Measurements from ENCODE around the gene FAM131A.

FAM131A gene

DNA sequence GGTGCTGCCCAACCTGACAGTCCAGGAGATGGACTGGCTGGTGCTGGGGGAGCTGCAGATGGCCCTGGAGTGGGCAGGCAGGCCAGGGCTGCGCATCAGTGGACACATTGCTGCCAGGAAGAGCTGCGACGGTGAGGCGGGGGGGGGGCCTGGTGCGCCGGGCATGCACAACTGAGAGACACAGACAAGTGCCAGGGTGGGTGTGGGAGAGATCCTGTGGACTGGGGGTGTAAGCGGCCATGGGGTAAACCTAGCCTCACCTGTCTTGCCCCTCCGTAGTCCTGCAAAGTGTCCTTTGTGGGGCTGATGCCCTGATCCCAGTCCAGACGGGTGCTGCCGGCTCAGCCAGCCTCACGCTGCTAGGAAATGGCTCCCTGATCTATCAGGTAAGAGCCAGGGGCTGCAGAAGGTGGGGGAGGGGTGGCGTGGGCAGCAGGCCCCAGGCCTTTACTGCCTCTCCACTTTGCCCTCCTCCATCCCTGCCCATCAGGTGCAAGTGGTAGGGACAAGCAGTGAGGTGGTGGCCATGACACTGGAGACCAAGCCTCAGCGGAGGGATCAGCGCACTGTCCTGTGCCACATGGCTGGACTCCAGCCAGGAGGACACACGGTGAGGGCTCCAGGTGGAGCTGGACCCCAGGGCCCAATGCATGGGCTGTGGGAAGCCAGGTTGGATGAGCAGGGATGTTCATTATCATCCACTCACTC is 45.8 kb downstream of the FAM131A start:
- no peak for DNase-seq
- Histone ChIP-seq H3K36me3 (no peaks in the 10 kb centered on the region), H3K4me1 (peaks cover 10% of the 10 kb centered on the region), H3K9me3 (no peaks in the 10 kb centered on the region), H3K4me3 (ENCODE audit: low read depth, low read length) (no peak overlapping the region), H3K27me3 (peaks cover 41% of the 10 kb centered on the region)
- TF ChIP-seq, protein P1, sequence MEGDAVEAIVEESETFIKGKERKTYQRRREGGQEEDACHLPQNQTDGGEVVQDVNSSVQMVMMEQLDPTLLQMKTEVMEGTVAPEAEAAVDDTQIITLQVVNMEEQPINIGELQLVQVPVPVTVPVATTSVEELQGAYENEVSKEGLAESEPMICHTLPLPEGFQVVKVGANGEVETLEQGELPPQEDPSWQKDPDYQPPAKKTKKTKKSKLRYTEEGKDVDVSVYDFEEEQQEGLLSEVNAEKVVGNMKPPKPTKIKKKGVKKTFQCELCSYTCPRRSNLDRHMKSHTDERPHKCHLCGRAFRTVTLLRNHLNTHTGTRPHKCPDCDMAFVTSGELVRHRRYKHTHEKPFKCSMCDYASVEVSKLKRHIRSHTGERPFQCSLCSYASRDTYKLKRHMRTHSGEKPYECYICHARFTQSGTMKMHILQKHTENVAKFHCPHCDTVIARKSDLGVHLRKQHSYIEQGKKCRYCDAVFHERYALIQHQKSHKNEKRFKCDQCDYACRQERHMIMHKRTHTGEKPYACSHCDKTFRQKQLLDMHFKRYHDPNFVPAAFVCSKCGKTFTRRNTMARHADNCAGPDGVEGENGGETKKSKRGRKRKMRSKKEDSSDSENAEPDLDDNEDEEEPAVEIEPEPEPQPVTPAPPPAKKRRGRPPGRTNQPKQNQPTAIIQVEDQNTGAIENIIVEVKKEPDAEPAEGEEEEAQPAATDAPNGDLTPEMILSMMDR (IDR thresholded peaks at IDR 0.05; ENCODE audit: low read depth, low read length): no peak

DNA sequence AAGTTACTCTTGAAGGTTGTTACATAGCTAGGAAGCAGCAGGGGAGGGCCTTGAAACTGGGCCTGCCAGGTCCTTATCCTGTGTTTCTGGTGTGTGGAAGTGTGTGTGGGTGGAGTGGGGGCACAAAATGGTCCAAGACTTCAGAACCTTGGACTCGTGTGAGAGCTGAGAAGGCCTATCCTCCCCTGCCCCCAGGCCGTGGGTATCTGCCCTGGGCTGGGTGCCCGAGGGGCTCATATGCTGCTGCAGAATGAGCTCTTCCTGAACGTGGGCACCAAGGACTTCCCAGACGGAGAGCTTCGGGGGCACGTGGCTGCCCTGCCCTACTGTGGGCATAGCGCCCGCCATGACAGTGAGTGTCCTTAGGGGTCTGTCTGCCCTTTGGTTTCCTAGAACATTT is 46.9 kb downstream of the FAM131A start:
- Histone ChIP-seq H3K27me3 (peaks cover 29% of the 10 kb centered on the region), H3K36me3 (no peaks in the 10 kb centered on the region), H3K4me3 (ENCODE audit: low read depth, low read length) (no peak overlapping the region), H3K4me1 (peaks cover 1% of the 10 kb centered on the region), H3K9me3 (no peaks in the 10 kb centered on the region)
- no peak for DNase-seq
- TF ChIP-seq, protein P1 (IDR thresholded peaks at IDR 0.05; ENCODE audit: low read depth, low read length): no peak

DNA sequence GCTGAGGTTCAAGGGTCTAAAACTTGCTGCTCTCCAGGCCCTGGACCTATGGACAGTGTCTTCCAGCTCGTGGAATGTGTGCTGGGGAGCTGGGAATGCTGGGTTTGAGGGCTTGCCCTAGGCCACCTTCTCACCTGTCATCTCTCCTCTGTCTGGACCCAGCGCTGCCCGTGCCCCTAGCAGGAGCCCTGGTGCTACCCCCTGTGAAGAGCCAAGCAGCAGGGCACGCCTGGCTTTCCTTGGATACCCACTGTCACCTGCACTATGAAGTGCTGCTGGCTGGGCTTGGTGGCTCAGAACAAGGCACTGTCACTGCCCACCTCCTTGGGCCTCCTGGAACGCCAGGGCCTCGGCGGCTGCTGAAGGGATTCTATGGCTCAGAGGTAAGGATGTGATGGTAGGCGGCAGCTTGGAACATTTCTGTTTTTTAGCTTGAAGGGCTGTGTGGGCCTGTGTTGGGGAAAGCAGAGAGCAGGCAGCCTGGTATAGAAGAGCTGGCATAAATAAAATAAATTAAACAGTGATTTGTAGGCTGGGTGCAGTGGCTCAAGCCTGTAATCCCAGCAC is 47.5 kb downstream of the FAM131A start:
- no peaks in the 10 kb centered on the region for H3K36me3 ChIP-seq
- TF ChIP-seq, protein P1 (IDR thresholded peaks at IDR 0.05; ENCODE audit: low read depth, low read length): no peak
- no peaks in the 10 kb centered on the region for H3K9me3 ChIP-seq
- no peaks in the 10 kb centered on the region; the same call in 1 of the 2 replicates for H3K4me1 ChIP-seq
- H3K27me3 ChIP-seq: peaks cover 27% of the 10 kb centered on the region
- DNase-seq: no peak
- no peak overlapping the region for H3K4me3 ChIP-seq (ENCODE audit: low read depth, low read length)

DNA sequence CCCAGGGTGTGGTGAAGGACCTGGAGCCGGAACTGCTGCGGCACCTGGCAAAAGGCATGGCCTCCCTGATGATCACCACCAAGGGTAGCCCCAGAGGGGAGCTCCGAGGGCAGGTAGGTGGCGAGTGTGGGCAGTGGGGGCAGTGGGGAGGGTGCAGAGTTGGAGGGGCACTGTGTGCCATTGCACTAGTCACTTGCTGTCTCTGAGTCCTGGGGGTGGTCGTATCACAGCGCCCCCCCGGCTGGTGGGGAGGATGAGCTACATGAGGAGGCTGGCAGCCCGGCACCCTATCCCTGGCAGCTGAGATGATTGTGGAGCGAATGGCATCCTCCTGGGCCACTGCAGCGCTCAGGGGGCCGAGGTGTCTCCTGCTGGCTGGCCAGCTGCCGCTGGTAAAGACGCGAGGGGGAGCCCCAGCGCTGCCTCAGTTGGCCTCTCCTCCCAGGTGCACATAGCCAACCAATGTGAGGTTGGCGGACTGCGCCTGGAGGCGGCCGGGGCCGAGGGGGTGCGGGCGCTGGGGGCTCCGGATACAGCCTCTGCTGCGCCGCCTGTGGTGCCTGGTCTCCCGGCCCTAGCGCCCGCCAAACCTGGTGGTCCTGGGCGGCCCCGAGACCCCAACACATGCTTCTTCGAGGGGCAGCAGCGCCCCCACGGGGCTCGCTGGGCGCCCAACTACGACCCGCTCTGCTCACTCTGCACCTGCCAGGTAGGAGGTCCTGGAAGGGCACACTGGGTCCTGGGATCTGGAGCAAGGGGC is 48.8 kb downstream of the FAM131A start:
- H3K9me3 ChIP-seq: no peaks in the 10 kb centered on the region
- peaks cover 15% of the 10 kb centered on the region for H3K27me3 ChIP-seq
- H3K36me3 ChIP-seq: no peaks in the 10 kb centered on the region
- TF ChIP-seq, protein P1 (IDR thresholded peaks at IDR 0.05; ENCODE audit: low read depth, low read length): no peak
- no peak overlapping the region for H3K4me3 ChIP-seq (ENCODE audit: low read depth, low read length)
- DNase-seq: no peak
- H3K4me1 ChIP-seq: no peaks in the 10 kb centered on the region; the same call in 1 of the 2 replicates

DNA sequence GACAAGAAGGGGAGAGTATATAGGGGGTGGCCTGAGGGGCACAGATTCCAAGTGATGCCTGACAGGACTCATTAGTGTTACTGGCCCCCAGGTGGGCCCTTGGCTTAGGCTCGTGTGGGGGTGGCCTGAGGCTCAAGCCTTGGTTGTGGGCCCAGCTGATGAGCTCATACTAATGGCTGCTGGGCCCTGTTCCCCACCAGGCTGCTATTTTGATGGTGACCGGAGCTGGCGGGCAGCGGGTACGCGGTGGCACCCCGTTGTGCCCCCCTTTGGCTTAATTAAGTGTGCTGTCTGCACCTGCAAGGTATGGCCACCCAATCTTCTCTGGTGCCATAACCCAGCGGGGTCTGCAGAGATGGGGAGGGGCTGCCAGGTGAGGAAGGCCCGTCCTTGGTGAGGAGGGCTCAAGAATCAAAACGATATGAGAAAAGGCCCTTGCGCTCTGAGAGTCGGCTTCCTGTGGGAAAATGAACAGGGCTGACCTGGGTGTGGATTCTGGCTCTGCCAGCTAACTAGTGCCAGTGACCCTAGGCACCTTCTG is 49.8 kb downstream of the FAM131A start:
- H3K4me1 ChIP-seq: no peaks in the 10 kb centered on the region

More for the DNA sequence above, 49.8 kb downstream of the FAM131A start:
- Histone ChIP-seq H3K36me3 (no peaks in the 10 kb centered on the region), H3K27me3 (peaks cover 8% of the 10 kb centered on the region), H3K4me3 (ENCODE audit: low read depth, low read length) (no peak overlapping the region), H3K9me3 (no peaks in the 10 kb centered on the region)
- TF ChIP-seq, protein P1 (IDR thresholded peaks at IDR 0.05; ENCODE audit: low read depth, low read length): no peak
- DNase-seq: no peak

All from BE2C (cell line).